GM18858 (cell line): ENCODE data around the gene TBCA.
"Not testable (repeated sequence)": the region's sequence is repeated elsewhere in the genome, so short reads cannot be mapped to it uniquely, and the experiment has no call there.

ENCODE experiments used
- ATAC-seq: cut with Tn5 transposase; IDR thresholded peaks from one replicate; pipeline ENCODE4 v1.9.1; 2021; ENCODE audit not compliant: unreplicated experiment

TBCA gene

DNA sequence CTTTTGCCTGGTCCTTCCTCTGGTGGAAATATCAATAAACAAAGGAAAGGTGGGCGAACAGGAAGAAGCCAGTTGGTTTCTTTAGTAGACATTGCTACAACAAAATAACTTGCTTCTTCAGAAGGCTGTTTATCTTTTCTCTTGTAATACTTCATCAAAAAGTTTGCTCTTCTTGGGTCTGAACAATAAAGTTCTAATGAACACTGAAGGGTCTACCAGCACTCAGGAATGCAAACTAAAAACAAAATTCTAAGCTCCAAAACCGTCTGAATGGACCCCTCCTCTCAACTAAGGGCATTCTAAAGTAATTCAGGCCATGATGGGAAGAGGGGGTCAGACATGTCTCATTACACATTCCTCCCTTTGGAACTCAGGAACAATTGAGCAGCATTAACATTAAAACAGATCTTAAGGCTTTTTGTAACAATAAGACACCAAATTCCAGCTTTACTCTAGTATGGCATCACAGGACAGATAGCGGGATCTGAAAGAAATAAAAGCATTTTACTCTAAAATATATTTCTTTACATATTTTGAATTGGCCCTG lies 2.3 kb downstream of the TBCA start:
- no peak for ATAC-seq

- no peak for ATAC-seq
These were observed 3.4 kb downstream of the TBCA start for GRCh38 chr5:77772729-77773128.

DNA sequence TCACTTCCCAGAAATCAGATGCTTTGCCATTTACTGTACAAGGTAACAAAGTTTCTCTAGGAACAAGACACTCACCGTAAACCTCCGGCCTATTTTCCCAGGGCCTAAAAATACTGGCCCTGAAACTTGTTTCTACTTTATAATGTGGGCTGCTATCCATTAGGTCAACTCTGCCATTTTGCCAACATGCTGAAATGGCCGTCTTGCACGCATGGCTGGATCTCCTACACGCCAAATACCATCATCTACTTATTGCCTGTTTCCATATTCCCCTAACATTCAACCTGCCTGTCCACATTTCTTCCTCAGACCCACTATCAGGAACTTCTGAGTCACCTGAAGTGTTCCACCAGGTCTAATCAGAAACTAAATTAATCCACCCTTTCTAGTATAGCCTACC lies 4.7 kb downstream of the TBCA start:
- ATAC-seq = no peak

DNA sequence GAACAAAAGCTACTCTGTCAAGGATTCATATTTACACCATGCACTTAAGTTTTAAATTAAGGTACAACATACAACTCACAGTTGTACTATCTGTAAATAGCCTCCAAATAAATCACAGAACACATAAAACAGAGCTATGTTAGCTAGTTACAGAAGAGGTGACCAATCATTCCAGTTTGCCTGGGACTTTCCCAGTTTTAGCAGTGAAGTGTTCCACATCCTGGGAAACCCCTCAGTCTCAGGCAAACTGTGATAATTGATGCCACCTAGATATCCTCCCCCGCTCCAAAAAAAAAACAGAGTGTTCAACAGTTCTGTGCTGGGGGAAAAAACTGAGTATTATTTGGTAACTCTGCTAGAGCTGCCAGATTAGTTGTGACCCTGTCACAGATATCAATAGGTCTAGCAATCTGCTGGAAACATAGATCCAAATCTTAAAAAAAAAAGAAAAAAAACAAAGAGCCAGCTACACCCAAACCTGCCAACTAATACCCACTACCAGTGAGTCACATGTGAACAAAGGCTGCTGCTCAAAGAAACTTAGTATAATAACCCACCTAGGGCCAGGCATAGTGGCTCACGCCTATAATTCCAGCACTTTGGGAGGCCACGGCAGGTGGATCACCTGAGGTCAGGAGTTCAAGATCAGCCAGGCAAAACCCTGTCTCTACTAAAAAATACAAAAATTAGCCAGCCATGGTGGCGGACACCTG lies 5.7 kb downstream of the TBCA start:
- no peak for ATAC-seq

DNA sequence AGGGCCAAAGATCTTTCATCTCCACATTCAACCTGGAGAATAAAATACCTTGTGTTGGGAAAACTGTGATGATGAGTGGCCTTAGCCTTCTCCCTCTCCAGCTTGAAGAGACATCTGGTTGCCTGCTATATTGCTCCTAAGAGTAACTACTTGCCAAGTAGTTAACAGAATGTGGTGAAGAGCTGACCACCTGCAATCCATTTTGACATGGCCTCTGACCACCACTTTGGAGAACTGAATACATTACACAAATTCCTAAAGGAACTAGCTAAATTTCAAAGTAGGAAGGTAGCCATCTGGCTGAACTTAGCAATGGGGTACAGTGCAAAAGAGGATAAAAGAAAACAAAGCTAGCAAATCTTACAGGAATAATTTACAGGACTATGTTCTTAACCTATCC lies 7.2 kb downstream of the TBCA start:
- ATAC-seq = no peak

- no peak for ATAC-seq
These were observed 8.8 kb downstream of the TBCA start for GRCh38 chr5:77767301-77767700.

DNA sequence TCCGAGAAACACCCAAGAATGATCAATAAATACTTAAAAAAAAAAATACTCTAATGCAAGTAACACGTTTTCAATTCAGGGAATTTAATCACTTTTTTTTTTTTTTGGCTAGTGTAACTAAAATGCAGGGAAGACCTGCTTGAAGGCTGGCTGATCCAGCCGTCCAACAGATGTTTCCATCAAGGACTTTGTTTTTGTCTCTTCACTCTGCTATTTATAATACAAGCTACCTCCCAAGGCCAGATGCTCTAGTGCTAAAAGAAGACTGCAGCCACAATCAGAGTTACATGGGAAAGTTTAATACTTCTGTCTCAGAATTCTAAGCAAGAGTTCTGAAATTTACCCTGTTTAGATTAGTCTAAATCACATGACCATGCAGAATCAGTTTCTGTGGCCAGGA lies 14.5 kb downstream of the TBCA start:
- no peak for ATAC-seq

DNA sequence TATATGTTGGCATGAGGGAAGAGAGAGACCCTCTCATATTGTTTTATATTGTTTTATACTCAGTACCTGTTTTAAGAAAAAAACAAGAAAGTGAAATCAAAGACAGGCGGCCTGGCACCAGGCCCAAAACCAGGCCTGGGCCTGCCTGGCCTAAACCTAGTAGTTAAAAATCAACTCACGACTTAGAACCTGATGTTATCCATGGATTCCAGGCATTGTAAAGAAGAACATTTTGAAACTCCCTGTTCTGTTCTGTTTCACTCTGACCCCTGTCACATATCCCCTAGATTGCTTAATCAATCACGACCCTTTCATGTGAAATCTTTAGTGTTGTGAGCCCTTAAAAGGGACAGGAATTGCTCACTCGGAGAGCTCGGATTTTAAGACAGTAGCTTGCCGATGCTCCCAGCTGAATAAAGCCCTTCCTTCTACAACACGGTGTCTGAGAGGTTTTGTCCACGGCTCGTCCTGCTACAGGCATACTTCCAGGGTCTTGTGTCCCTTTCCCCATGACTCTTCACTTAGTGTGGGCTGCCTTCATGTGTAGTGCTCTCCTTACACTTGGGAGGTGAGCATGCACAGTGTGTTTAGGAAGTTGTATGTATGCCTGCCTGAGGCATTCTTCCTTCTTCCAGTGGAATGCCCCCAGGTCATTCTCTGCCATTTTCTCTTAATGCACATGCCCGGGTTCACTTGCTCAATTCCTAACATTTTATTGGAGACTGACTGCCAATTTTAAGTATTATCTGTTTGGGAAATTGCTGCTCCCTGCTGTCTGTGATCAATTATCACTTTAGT lies 17.8 kb downstream of the TBCA start:
- ATAC-seq = no peak

GRCh38 chr5:77751328-77752023 lies 24.7 kb downstream of the TBCA start:
- ATAC-seq = no peak

- ATAC-seq = not testable (repeated sequence)
These were observed 25.2 kb downstream of the TBCA start for GRCh38 chr5:77750928-77751327.

GRCh38 chr5:77748160-77748559 lies 28.0 kb downstream of the TBCA start:
- ATAC-seq = no peak

DNA sequence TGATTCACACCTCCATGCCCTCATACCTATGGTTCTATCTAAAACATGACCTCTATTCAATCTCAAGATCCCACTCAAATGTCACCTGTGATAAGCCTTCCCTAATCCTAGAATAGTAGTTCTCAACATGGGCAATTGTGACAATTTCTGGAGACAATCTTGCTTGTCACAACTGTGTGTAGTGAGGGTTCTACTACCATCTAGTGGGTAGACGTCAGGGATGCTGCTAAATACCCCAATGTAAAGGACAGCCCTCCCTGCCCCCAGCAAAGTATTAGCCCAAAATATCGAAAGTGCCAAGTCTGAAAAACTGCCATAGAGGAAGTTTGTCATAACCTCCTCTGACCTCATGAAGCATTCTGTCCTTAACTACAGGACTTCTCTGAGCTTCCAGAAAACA lies 32.0 kb downstream of the TBCA start:
- ATAC-seq = no peak

DNA sequence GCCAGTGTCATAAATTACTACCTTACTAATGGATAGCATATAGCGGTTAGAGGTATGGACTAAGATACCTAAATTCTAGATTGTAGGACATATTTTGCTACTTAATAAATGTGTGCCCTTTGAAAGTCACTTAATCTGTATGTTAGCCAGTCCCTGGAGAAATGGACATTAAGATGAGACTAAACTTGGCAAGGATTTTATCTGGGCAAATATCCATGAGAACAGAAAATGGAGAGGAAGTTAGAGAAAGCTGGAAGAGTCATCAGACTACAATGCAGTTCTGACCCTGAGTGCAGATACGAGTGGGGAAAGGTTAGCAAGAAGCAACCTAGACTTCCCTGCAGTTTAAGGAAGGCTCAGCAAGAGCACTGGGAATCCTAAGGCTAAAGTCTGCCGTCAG lies 33.0 kb downstream of the TBCA start:
- no peak for ATAC-seq

- ATAC-seq = no peak
These were observed 34.5 kb downstream of the TBCA start for GRCh38 chr5:77741608-77742007.

DNA sequence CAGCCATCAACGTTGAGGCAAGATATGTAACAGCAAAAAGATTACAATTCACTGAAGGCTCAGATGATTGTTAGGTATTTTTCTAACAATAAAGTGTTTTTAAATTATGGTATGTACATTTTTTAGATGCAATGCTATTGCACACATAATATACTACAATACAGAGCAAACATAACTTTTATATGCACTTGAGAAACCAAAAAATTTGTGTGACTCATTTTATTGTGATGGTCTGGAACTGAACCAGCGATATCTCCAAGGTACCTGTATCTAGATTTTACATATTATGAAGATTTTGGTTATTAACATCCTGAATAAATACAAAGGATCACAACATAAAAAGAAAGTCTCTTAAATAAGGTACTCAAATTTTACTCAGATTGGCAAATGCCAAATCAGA lies 41.3 kb downstream of the TBCA start:
- no peak for ATAC-seq

DNA sequence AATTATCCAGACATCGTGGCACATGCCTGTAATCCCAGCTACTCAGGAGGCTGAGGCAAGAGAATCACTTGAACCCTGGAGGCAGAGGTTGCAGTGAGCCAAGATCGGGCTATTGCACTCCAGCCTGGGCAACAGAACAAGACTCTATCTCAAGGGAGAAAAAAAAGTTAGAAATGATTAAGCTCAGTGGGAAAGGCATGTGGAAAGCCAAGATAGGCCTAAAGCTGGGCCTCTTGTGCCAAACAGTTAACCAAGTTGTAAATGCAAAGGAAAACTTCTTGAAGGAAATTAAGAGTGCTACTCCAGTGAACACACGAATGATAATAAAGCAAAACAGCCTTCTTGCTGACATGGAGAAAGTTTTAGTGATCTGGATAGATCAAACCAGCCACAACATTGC lies 43.0 kb downstream of the TBCA start:
- no peak for ATAC-seq

DNA sequence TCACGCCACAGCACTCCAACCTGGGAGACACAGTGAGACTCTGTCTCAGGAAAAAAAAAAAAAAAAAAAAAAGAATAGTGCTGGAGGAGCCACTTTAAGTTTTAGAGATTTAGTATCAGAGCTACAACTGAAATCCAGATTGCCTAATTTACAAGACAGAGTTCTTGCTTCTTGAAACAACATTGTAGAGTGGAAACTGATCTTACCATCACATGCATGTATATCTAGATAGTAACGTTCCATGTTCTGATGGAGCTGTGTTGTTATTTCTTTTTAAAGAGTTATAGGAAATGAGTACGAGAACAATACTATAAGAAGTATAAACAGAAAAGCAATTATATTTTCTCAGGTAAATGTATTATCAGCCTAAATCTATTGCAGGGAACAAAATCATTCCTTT lies 48.9 kb downstream of the TBCA start:
- ATAC-seq = no peak

- no peak for ATAC-seq
These were observed 50.5 kb downstream of the TBCA start for GRCh38 chr5:77725616-77726015.

GRCh38 chr5:77724934-77725333 lies 51.2 kb downstream of the TBCA start:
- no peak for ATAC-seq

DNA sequence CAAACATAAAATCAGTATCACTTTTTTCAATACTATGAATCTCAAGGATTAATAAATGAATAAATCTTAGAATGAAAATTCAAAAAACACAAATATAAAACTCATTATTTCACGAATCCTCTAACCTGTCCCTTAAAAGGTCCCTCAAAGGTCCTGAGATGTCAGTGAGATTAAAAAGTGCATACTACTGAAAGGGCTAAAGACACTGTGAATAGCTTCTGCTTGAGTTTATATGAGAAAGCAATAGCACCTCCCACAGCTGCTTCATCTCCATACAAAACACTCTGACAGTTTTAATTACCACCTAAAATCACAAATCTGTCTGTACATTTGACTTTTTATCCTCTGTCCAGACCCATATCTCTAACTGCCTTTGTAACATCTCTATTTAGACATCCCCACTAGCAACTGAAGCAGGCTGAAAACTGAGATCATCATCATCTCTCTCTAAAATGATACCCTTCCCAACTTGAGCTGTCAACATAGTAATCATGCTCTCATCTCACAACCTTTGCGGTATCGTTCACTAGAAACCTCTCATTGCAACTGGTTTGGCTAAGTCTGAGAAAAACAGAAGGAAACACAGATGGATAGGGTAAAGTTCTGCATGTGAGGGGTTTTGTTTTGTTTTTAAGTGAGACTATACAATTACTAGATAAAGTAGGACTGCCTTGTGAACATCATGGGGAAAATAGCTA lies 56.3 kb downstream of the TBCA start:
- ATAC-seq = no peak

DNA sequence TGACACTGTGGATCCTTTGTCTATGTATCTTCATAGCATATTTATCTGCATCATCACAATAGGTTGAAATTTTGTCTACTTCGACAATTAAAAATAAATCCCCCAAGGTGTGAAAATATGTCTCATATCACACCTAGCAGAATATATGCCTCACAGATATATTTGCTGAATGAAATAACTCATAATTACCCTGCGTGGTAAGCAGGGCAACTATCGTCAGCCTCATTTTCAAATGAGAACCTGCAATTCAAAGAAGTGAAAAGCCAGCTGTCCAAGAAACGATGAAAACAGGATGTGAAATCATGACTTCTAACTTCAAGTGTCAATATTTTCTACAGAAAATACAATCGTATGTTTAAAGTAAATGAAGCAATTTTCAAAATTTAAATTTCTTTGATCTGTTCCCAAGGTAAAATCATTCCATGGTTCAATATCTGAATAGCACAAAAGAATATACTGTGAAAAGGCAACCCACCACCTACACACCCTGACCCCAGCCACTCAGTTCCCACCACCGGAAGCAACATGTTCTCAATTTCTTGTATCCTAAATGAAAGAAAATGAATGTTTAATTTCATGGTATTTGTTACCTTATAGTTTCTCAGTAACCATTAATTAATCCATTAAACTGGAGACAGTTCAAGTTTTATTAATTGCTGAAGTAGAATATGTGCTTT lies 57.1 kb downstream of the TBCA start:
- no peak for ATAC-seq
